NCI-H1694 (cell line): Measurements from ENCODE around the gene NTF3.
"Not testable (repeated sequence)": the region's sequence is repeated elsewhere in the genome, so short reads cannot be mapped to it uniquely, and the experiment has no call there.

Experiments
- DNase-seq: peaks from one replicate; lab custom pipeline; 2025; lab: John Stamatoyannopoulos, UW

The NTF3 gene

GRCh38 chr12:5534426-5535199 lies 102.7 kb downstream of the NTF3 start:
- DNase-seq = no peak

GRCh38 chr12:5535541-5535940 lies 103.6 kb downstream of the NTF3 start:
- no peak for DNase-seq

GRCh38 chr12:5537026-5537615 lies 105.2 kb downstream of the NTF3 start:
- DNase-seq = not testable (repeated sequence)

GRCh38 chr12:5537771-5538170 lies 105.9 kb downstream of the NTF3 start:
- no peak for DNase-seq
